ENCODE data around the gene NR5A2. TPM values are rescaled to one million over a fixed set of nuclear protein-coding genes. Genes with fewer than 3 reads are reported as not detected.
A peak's percentile ranks its signal among the peaks of the same experiment; 100 is the strongest.

Gene NR5A2
- total RNA-seq, 1 experiment from 2014 or later, result 4.7 TPM

DNA sequence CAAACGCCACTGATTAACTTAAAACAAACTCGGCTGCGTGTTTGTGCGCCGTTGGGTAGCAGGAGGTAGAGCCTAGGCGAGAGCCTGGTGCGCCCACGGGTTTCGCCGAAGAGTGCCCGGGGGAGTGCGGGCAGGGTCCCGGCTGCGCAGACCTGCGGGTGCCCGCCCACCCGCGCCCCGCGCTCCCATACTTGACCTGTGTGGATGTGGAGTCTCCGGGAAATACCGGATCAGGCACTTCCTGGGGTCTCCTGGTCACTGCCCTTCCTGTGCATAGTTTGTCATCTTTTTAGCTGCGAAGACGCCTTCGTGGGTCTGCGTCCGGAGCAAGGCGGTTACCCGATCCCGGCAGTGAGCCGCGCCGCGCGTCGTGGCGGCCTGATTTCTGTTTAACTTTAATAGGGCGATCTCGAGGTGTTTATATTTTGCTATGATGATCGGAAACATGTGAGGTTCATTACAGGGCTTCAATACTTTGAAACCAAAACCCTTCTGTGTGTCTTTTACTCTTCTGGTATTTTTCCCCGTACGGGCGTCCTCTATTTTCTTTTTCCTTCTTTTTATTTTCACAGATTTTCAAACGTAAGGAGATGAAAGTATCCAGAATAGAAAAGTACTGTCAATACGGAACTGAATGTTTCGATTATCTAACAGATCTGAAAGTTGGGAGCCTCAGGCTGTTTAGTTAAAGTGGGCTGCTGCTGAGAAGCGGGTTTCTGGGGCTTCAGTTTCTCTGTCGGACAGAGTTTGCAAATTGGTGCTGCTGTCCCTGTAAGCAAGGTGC lies 15.2 kb downstream of the NR5A2 start:
- Histone ChIP-seq H3K27ac (ENCODE audit: insufficient read length, low read depth, low read length) (no peak overlapping the region), H3K9me3 (ENCODE audit: control insufficient read depth, low read depth, low read length) (no peaks in the 10 kb centered on the region), H2BK5ac (ENCODE audit: insufficient read length, low read length) (no peak overlapping the region), H2BK20ac (ENCODE audit: low read depth, low read length, poor library complexity, severe bottlenecking) (no peak overlapping the region), H3K4ac (ENCODE audit: low read depth, low read length) (no peak overlapping the region), H2BK120ac (ENCODE audit: low read depth, low read length, poor library complexity, severe bottlenecking) (no peak overlapping the region), H2BK15ac (ENCODE audit: low read depth, low read length) (no peak overlapping the region), H3K23ac (ENCODE audit: insufficient read length, low read depth, low read length) (no peak overlapping the region), H3K79me2 (ENCODE audit: insufficient read depth, low read length) (no peaks in the 10 kb centered on the region), H4K91ac (ENCODE audit: insufficient read length, low read depth, low read length) (no peak overlapping the region), H4K5ac (ENCODE audit: insufficient read length, low read depth, low read length) (no peak overlapping the region), H3K18ac (ENCODE audit: insufficient read length, low read depth, low read length) (no peak overlapping the region), H3K14ac (ENCODE audit: insufficient read depth, low read length) (no peak overlapping the region), H3K4me2 (ENCODE audit: insufficient read depth, insufficient read length, low read length) (peak overlapping the region; percentile 100), H2AFZ (ENCODE audit: low read length) (no peak overlapping the region), H3K56ac (ENCODE audit: insufficient read length, low read depth, low read length) (no peak overlapping the region), H3K9ac (ENCODE audit: extremely low read depth, insufficient read length, low read length) (no peak overlapping the region), H4K8ac (replicated peaks; ENCODE audit: insufficient read length, low read depth, low read length) (no peak overlapping the region), H3K23me2 (ENCODE audit: insufficient read length, low read depth, low read length, poor library complexity, severe bottlenecking) (peaks cover 48% of the 10 kb centered on the region), H3K79me1 (ENCODE audit: insufficient read depth, low read depth, low read length, poor library complexity, severe bottlenecking) (no peaks in the 10 kb centered on the region), H3K27me3 (ENCODE audit: insufficient read depth, low read length) (peaks cover 19% of the 10 kb centered on the region; the same call in 1 of the 2 replicates), H2AK5ac (ENCODE audit: insufficient read length, low read length) (no peak overlapping the region), H2BK12ac (ENCODE audit: insufficient read length, low read depth, low read length) (no peak overlapping the region), H4K20me1 (ENCODE audit: control insufficient read depth, insufficient read depth, insufficient read length) (no peaks in the 10 kb centered on the region), H3T11ph (ENCODE audit: low read length) (no peak overlapping the region), H3K4me1 (ENCODE audit: insufficient read depth, low read length) (no peaks in the 10 kb centered on the region)
- no peak overlapping the region for H3K27ac Mint-ChIP-seq
- H3K9me3 Mint-ChIP-seq, result peaks cover 3 to 5% of the 10 kb centered on the region in 2 experiments; a peak in 2 of 5 replicates
- peak overlapping the region; percentile 71 to 91 for H3K4me3 Mint-ChIP-seq
- TF ChIP-seq, protein P1, sequence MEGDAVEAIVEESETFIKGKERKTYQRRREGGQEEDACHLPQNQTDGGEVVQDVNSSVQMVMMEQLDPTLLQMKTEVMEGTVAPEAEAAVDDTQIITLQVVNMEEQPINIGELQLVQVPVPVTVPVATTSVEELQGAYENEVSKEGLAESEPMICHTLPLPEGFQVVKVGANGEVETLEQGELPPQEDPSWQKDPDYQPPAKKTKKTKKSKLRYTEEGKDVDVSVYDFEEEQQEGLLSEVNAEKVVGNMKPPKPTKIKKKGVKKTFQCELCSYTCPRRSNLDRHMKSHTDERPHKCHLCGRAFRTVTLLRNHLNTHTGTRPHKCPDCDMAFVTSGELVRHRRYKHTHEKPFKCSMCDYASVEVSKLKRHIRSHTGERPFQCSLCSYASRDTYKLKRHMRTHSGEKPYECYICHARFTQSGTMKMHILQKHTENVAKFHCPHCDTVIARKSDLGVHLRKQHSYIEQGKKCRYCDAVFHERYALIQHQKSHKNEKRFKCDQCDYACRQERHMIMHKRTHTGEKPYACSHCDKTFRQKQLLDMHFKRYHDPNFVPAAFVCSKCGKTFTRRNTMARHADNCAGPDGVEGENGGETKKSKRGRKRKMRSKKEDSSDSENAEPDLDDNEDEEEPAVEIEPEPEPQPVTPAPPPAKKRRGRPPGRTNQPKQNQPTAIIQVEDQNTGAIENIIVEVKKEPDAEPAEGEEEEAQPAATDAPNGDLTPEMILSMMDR (conservative IDR thresholded peaks at IDR 0.05), result no peak
- WGBS (ENCODE audit: extremely low coverage, insufficient read length, low lambda C conversion rate), result no CpG with 5 or more reads among the region's 48 CpGs
- H3K4me1 Mint-ChIP-seq, result peaks cover 33 to 44% of the 10 kb centered on the region in 2 experiments
- no peaks in the 10 kb centered on the region; a peak in 1 of 7 replicates for H3K36me3 Mint-ChIP-seq (ENCODE audit: insufficient read depth in 1 of 3, low read depth in 3 of 3)
- peak; percentile 40 for DNase-seq
- peaks cover 50% of the 10 kb centered on the region for H3K27me3 Mint-ChIP-seq (ENCODE audit: low read depth)

Data from H9 (cell line).